GM18909 (cell line): Measurements from ENCODE around the gene ADARB2.

Experiments
- ATAC-seq: cut with Tn5 transposase; IDR thresholded peaks from one replicate; pipeline ENCODE4 v1.9.1; 2021; ENCODE audit warnings: mild to moderate bottlenecking; ENCODE audit not compliant: unreplicated experiment, poor library complexity

ADARB2 gene

DNA sequence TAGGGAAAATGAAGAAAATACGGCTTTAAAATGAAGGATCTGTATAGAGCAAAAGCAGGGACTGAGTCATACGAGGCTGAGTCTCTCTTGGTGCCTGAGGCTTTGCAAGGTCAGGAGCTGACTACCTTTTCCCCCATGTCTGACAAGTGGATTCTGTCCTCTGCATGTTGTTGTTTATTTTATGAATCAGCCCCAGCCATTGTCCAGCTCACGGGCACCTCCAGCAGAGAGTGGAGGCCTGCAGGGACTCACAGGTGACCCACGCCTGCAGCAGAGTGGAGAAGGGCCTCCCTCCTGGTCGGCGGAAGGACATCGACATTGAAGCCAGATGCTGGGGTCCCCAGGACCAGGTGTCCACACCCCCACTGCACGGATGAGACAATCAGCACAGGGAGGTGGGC, 447.3 kb downstream of the ADARB2 start:
- ATAC-seq = no peak

DNA sequence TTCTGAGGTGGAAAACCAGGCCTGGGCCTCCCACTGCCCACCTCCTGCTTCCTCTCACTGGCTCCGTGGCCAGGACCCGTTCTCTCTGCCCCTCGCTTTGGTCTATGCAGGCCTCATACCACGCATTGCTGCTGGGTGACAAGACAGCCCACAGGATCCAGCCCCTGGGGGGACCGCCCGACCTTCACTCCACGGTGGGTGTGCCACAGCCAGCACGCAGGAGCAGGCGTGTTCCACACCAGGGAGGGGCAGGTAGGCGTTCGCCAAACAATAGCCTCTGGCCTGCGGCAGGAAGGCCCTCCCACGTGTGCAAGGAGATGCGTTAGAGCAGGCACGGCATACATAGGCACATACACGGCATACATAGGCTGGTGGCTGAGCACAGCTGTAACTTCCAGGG, 447.7 kb downstream of the ADARB2 start:
- no peak for ATAC-seq

DNA sequence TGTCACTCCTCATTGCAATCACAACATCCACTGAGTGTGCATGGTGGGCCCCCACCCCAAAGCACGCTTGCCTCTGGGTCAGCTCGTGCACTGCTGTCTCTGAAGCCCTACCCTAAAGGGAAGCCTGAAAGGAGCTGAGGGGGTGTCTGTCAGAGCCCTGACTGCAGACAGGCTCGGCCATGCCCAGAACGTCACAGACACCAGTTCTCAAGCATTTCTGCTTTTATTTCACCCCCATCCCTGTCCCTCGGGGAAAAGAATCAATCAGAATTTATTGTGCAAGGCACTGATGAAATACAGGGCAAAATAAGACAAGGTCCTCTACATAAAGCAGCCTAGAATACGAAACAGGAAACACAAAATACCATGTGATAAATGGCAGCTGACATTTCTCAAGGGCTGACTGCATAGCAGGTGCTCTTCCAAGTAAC, 449.3 kb downstream of the ADARB2 start:
- ATAC-seq = no peak

DNA sequence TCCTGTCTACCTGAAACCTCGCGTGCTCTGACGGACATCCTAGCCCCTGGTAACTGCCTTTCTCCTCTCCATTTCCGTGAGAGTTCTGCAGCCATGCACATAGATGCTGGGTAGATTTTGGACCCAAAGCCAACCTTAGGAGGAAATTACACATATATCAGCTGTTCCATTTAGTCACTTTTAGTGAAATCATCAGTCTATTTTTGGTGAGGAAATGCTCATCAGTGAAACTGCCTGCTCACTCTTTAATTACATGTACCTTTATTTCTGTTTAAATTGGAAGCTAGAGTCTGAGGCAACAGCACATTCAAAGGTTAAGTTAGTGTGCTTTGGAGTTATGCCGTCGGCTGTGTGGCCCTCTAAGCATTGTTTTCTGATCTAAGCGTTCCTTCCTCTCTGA, 449.8 kb downstream of the ADARB2 start:
- no peak for ATAC-seq

DNA sequence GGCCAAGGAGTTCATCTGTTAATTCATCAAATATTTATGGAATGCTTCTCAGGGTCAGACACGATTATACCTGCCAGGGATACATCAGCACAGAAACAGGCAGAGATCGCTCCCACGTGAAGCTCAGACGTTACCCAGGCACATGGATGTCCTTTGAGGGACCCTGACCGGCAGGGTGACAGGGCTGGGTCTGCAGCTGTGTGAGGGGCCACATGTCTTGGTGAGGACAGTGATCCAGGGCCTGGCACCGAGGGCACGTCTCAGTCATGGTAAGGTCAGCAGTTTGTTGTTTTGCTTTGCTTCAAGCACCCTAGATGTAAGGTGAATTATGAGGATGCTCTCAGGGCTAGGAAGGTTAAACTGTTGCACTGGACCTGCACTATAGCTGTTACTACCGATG, 453.2 kb downstream of the ADARB2 start:
- ATAC-seq = no peak

DNA sequence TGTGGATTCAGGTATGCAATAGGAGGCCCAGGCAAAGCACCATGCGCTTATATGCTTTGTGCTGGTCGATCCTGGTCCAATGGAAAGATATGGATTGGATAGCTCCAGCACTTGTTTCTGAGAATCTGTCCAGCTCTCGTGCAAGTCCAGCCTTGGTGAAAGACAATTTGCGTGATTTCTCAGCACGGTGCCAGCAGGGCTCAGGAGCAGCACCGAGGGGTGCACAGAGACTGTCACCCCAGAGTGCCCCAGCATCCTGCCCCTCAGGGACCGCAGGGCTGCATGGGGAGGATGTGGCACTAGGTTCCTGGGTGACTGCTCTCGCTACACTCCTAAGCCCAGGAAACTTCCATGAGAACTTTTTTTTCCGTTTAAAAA, 455.9 kb downstream of the ADARB2 start:
- ATAC-seq = no peak

DNA sequence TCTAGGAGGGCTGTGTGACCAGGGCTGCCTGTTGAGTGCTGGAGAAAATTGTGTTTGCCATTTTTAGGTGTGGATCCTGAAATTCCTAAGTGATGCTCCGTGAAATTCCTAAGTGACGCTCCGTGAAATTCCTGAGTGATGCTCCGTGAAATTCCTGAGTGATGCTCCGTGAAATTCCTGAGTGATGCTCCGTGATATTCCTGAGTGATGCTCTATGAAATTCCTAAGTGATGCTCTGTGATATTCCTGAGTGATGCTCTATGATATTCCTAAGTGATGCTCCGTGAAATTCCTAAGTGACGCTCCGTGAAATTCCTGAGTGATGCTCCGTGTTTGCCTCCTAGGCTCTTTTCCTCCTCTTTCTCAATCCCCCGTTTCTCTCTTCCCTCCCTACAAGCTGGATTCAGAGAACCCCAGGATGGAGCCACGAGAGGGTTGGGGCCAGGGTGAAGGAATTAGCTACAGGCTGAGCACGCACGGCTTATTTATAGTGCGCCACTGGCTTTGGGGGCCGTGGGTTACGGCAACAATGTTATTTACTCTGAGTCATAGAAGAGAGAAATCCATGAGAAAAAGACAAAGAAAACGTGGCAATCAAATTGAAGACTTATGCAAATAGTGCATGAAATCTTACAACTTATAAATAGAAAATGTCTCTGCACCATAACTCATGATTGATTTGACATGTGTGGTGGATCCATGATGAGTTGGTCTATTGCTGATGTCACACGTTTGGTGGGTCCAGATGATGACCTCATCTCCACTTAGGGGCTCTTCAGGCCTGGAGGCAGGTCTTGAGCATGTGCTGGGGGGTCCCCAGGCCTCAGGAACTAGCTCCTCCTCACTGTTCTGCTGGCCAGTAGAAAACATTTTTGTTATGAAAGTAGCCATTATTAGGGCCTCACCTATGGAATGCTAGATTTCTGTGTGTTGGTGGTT, 456.6 kb downstream of the ADARB2 start:
- no peak for ATAC-seq

DNA sequence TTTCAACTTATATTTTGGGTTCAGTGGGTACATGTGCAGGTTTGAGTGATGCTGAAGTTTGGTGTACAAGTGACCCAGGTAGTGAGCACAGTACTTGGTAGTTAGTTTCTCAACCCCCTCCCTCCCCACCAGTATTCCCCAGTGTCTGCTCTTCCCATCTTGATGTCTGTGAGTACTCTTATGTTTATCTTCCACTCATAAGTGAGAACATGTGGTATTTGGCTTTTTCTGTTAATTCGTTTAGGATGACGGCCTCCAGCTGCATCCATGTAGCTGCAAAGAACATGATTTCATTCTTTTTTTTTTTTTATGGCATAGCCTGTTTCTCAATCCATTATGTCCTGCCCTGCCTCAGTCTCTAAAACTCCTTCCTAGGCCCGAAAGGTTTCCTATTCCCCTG, 459.0 kb downstream of the ADARB2 start:
- ATAC-seq = no peak

DNA sequence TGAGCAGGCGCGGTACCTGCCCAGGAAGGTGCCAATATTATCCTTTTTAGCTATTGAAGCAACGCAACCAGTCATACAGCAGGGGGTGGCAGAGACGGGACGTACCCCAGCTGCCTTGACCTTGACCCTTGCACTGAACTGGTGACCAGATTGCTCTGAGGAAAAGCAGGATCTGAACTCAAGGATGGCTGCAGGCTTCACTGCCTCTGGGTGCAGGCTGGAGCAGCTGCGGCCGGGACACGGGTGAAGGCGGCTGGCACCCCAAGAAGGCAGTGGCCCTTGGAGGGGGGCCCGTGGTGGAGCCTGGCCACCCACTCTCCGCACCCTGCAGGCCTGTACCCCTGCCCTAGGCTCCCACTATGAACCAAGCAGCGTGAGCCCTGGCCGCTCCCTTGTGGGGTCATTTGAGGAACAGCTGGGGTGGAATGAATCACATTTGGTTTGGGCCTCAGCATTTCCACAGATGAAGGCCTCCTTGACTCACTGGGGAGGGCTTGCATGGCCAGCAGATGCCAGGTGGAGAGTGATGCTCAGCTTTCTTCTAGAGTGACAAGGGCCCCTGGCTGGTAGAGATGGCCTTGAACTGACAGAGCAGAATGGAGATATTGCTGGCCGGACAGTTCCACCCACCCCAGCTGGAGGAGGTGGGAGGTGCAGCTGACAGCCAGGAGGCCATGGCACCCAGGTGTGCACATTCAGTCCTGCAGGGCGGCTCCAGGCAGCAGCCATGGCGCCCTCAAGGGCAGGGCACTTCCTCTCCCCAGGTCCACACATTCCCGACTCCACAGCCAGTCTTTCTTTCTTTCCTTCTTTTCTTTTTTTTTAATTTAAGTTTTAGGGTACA, 462.4 kb downstream of the ADARB2 start:
- no peak for ATAC-seq

DNA sequence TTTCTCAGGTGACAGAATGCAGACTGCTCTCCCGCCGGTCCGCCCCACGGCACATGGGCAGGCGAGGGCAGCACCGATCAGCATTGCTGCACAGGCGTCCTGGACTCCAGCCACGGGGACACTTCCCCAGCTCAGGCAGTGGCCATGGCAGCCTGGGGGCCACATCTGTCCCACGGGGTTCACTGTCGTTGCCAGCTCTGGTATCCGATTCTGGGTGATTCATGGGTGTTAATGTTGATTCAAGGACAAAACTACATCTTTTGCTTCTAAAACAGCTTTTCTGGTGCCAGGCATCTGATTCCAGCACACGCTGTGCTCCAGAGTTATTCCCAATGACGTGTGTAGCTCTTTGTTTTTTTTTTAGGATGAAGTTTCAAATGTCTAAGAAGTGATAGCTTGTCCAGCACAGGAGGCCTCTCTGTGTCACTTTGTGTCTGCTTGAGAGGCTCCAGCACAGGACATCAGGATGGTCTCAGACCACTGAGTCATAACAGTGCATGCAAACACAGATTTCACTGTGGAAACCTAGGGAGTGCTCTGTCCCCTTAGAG, 463.1 kb downstream of the ADARB2 start:
- no peak for ATAC-seq

DNA sequence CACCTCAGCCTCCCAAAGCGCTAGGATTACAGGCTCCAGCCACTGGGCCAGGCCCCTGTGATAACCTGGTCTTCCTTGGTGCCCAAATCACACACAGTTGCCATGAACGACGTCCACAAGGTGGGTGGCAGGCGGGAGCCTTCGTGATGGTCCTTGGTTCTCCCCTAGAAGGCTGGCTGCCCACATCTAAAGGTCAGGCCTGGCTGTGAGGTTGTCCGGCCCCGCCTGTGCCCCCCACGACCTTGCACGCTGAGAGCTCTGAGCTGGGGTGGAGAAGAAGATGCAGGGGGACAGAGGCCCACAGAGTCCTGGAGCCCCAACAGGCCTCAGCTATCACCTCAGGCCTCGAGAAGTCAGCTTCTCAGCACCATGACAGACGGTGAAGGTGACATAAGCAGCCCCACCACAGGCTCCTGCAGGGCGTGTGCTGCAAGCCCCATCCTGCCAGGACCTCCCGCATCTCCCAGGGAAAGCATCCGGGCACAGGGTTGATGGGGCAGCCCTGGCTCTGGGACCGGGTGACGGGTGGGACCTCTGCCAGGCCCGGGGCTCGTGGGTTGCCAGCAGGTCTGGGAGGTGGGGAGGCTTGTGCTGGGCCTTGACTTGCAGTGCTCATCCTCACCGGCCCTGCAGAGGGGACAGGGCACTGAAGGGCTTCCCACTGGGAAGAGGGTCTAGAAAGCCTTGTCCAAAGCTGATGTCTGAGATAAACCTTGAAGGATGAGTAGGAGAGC, 463.8 kb downstream of the ADARB2 start:
- no peak for ATAC-seq

DNA sequence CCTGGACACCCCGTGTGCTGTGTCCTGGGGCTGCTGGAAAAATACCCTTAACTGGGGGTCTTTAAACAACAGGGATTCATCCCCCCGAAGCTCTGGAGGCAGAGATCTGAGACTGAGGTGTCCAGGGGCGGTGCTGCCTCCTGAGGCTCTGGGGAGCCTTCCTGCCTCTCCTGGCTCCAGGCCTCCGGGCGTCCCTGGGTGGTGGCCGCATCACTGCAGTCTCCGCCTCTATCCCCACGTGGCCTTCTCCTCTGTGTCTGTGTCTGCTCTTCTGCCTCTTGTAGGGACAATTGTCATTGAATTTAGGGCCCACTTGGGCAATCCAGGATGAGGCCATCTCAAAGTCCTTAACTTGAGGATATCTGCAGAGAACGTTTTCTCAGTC, 464.6 kb downstream of the ADARB2 start:
- no peak for ATAC-seq

DNA sequence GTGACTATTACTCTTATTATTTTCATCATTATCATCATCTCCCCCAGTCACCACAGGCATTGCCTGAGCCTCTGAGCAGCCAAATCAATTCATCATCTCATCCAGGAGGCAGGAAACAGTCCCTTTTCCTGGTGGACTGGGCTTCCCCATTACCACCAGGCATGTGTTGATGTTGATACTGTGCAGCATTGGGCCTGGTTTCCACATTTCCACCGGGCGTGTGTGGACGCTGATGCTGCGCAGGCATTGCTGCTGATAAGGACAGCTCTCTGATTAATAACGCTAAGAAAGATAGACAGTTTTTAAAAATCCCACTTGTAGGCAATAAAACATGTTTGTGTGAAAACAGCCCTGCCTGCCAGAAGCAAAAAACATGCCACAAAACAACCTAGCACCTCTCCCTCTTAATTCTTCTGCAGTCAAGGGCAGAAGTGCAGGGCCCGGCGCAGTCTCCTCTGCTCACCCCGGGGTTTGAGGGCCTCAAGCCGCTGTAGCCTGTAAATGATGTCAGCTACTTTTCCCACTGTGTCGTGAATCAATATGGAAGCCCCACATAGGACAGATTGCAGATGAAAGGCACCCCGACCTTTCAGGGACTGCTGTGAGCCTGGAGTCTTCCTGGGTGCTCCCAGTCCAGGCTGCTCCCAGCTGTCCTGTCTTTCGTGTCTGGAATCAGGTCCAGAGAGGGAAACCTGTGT, 465.1 kb downstream of the ADARB2 start:
- ATAC-seq = no peak

DNA sequence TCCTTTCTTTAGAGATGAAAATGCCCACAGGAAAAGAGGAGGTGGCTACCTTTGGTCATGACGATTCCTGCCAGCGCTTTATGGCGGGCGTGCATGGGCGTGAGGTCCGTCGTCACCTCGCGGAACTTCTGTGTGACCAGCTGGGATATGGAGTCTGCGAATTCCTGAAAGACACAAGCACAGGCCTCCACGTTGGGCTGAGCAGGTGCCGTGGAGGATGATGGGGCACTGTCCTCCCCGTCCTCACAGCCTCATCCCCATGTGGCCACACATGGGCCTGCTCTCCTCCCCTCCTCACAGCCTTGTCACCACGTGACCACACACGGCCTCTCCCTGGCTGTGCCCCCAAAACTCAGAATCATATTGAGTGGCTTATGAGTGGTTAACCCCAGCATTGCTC, 466.4 kb downstream of the ADARB2 start:
- ATAC-seq = no peak

DNA sequence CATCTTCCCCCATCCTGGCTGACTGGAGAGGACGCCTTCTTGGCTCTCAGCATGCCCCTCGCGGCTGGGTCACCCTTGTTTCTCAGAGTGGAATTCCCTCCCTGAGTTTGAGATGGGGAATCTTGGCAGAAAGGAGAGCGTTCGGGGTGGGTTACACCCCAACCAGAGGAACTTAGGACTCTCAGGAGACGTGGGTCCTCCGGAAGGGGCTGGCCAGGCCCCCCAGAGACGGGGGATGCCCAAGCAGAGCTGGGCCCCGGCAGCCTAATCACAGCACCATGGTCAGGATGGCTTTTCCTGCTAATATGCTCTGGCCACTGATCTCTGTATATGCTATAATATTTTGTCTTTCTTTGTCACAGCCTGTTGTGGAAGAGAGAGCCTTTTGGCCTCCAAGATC, 466.8 kb downstream of the ADARB2 start:
- ATAC-seq = no peak

DNA sequence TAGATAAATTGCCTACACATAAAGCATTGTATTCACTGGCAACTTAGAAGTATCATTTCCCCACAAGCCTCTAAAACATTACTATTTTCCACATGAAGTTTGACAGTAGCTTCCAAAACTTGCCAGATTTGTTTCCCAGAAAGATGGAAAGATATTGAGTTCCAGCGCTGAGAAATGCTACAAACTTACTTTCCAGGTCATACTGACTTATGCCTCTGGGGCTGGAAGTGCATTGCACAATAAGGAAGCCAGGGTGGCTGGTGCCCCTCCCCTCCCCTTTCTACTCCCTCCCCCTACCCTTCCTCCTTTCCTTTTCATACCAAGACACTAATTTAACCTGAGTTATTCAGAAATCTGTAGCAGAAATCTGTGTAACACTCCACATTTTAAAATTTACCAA, 468.5 kb downstream of the ADARB2 start:
- no peak for ATAC-seq

DNA sequence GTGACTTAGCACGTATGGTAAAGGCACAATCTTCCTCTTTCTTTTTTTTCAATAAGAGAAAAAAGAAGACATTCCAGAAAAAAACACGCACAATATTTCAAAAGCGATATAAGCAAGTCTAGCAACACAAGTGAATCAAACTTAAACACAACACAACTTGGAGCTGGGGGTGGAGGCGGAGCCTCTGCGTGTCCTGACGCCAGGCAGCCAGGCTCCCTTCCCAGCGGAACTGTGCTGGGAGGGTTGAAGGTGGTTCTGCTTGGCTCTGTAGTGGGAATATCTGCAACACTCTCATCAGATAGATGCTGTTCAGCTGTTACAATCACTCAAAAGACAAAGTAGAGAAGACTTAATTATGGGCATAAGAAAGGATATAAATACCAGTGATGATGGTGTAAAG, 469.8 kb downstream of the ADARB2 start:
- ATAC-seq = no peak

DNA sequence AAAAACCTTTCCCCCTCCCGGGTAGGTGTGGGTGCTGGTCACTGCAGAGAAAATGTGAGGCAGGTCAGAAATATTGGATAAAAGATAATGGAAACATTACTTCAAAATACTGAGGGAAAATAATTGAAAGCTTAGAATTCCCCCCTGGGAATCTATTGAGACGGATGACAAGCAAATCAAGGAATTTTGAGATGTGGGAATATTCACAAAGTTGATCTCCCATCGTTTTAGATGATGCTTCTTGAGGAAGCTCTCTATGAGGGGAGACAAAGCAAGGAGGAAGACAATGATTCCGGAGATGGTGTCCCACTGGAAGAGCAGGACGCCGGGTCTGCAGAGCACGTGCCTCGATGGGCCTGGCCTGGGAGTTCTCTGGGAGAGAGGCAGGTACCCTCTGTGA, 470.2 kb downstream of the ADARB2 start:
- ATAC-seq = no peak

DNA sequence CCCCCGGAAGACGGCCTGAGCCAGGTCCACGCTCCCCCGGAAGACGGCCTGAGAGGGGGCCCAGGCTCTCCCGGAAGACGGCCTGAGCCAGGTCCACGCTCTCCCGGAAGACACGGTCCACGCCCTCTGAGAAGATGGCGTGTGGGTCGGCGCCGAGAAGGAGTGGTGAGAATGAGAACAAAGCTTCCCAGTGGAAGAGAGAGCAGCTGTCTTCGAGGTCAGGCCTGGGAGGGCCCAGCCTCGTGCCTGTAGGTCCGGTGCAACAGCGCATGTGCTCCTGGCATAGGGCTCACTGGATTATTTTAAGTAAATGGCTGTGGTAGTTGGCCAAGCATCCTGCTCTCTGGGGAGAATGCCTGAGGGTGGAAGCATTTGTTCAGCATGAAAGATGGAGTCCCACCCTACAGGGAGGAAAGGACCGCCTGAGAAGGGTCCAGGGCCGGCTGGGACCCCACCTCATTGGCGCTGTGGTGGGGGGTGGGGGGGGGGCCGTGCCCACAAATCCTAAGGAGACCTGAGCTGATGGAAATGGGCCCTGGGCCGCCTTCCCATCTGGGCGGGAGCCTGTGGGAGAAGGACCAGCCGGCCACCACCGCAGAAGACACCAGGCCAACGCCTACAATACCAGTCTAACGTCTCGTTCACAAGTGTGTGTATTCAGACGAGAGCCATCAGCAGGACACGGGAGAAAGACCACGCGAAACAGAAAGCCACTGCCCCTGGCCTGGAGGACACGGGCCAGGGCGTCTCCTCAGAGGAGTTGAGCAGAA, 471.1 kb downstream of the ADARB2 start:
- ATAC-seq = no peak
